A549 treated with CORT108297 at 1 μM for 4 hours (cell line): ENCODE results near the gene DUX4. TPM values are rescaled to one million over a fixed set of nuclear protein-coding genes. Genes with fewer than 3 reads are reported as not detected.

Experiments
- total RNA-seq: library from RNA; stranded (reverse); fragments of 200-300 nt; extraction: Qiagen RNA extraction; gene quantifications from 5 replicates; pipeline ENCODE4 v1.2.3, GENCODE V29; 2022

Gene DUX4
- not detected in 5 replicates for total RNA-seq

GRCh38 chr4:190173428-190173827 lies at the start of gene DUX4:
Gene DUX4 (plus strand): TSS chr4:190173774. CDS start chr4:190173774, 0 bp downstream.

Other genes with a start within 250 kb of the DUX4 start
- 33.8 to 46.0 TPM (median 36.1 TPM) in 5 replicates for gene FRG1, start 232.9 kb upstream of the DUX4 start, total RNA-seq
- gene FRG2, start 146.5 kb upstream of the DUX4 start, total RNA-seq = 0.09 TPM in 1 of 5 replicates, not detected in the others
- gene DBET, start 109.3 kb upstream of the DUX4 start, total RNA-seq = not detected in 5 replicates